K562 (cell line): ENCODE measurements around the gene METTL25. TPM values are rescaled to one million over a fixed set of nuclear protein-coding genes. Genes with fewer than 3 reads are reported as not detected.

Experiments used
- ATAC-seq: fragments of 200-7000 bp; cut with Tn5 transposase; 3 replicates; pipeline ENCODE4 v1.9.1; 2020; ENCODE audit warnings: moderate library complexity
- BruUV-seq: library from RNA; stranded (reverse); fragments of 400-500 nt; replicated peaks from 2 replicates; lab custom pipeline; 2021; lab: Mats Ljungman, UMichigan
- CTCF ChIA-PET: fragments of 300-600 bp; formaldehyde crosslinking; extraction: SDS; loops from one replicate; lab custom pipeline; 2021; ENCODE audit warnings: low intra/inter-chr PET ratio; lab: Yijun Ruan, JAX
- POLR2A ChIA-PET: fragments of 300-600, 350-650 bp; sonication (Branson Sonifier 250); formaldehyde crosslinking; extraction: SDS; loops from one replicate; lab custom pipeline; 2021; ENCODE audit warnings: antibody characterized with exemption, inconsistent platforms; lab: Yijun Ruan, JAX
- DNase-seq, 4 experiments: peaks; one replicate each; pipeline versions ENCODE4 v3.0.0 to v3.0.0-alpha.2; 2011 to 2018; ENCODE audit warnings: low spot score in 3 of 4, mixed read lengths in 3 of 4; ENCODE audit errors: extremely low read depth in 1 of 4
- FAIRE-seq: peaks from 2 replicates; lab custom pipeline; 2011; peaks lifted over from hg19 to GRCh38; lab: Jason Lieb, UNC
- H2AFZ ChIP-seq: 2 replicates; pipeline ENCODE4 v1.6.0; 2011; ENCODE audit warnings: low read depth, low read length, control low read depth, inconsistent platforms
- H3K27ac ChIP-seq: fragments of 200-600 bp; 3 replicates; pipeline ENCODE4 v1.8.0; 2011; ENCODE audit warnings: low read depth, mild to moderate bottlenecking, control low read depth, inconsistent platforms, low read length, moderate library complexity, mixed read lengths; ENCODE audit errors: extremely low read depth
- H3K27me3 ChIP-seq, 2 experiments: fragments of 300-600 bp in 1 of 2; 2 replicates in 1 of 2; 3 replicates in 1 of 2; pipeline versions ENCODE4 v1.6.0 to v1.8.0; 2011; ENCODE audit warnings: inconsistent platforms in 2 of 2, low read length in 2 of 2, mild to moderate bottlenecking in 1 of 2, mixed read lengths in 1 of 2, moderate library complexity in 1 of 2; ENCODE audit not compliant: control insufficient read depth in 2 of 2, insufficient read depth in 2 of 2
- H3K36me3 ChIP-seq: fragments of 300-600 bp; 3 replicates; pipeline ENCODE4 v1.8.0; 2011; ENCODE audit warnings: mild to moderate bottlenecking, low read length, inconsistent platforms; ENCODE audit not compliant: control insufficient read depth, insufficient read depth
- H3K4me1 ChIP-seq, 2 experiments: fragments of 200-600 bp in 1 of 2; replicated peaks in 1 of 2; 2 replicates in 1 of 2; 3 replicates in 1 of 2; pipeline versions ENCODE4 v1.5.1 to v1.8.0; 2011; ENCODE audit warnings: inconsistent platforms in 2 of 2, low read length in 2 of 2, mild to moderate bottlenecking in 1 of 2, mixed read lengths in 1 of 2, moderate library complexity in 1 of 2; ENCODE audit not compliant: control insufficient read depth in 2 of 2, insufficient read depth in 2 of 2
- H3K4me2 ChIP-seq: 2 replicates; pipeline ENCODE4 v1.6.1; 2011; ENCODE audit warnings: low read length, control low read depth, inconsistent platforms, mixed read lengths; ENCODE audit not compliant: insufficient read depth
- H3K4me3 ChIP-seq: fragments of 200-600 bp; sonication (generic), shearing (Covaris generic); 2 replicates; pipeline ENCODE4 v1.5.1; 2016; ENCODE audit warnings: control low read depth, inconsistent platforms
- H3K79me2 ChIP-seq: fragments of 200-600 bp; 3 replicates; pipeline ENCODE4 v1.8.0; 2011; ENCODE audit warnings: low read length, inconsistent platforms; ENCODE audit not compliant: control insufficient read depth, insufficient read depth
- H3K9ac ChIP-seq, 2 experiments: 2 replicates each; pipeline versions ENCODE4 v1.6.0 to v1.6.1; 2011; ENCODE audit warnings: low read depth in 2 of 2, low read length in 2 of 2, control low read depth in 1 of 2, inconsistent platforms in 1 of 2, mild to moderate bottlenecking in 1 of 2, mixed read lengths in 1 of 2; ENCODE audit not compliant: insufficient read depth in 1 of 2
- H3K9me1 ChIP-seq: one replicate; pipeline ENCODE4 v1.6.0; 2011; ENCODE audit warnings: inconsistent platforms, mild to moderate bottlenecking, low read length, moderate library complexity; ENCODE audit not compliant: control insufficient read depth, insufficient read depth
- H3K9me3 ChIP-seq: replicated peaks from 2 replicates; pipeline ENCODE4 v1.5.1; 2011; ENCODE audit warnings: low read depth, low read length, inconsistent platforms; ENCODE audit not compliant: control insufficient read depth, insufficient read depth
- H4K20me1 ChIP-seq: replicated peaks from 2 replicates; pipeline ENCODE4 v1.6.1; 2011; ENCODE audit warnings: low read length, inconsistent platforms, mixed read lengths; ENCODE audit not compliant: control insufficient read depth, insufficient read depth
- CEBPZ ChIP-seq: fragments of 150-350 bp; IDR thresholded peaks from 2 replicates; pipeline ENCODE4 v1.6.1; 2014; ENCODE audit warnings: low read depth, mild to moderate bottlenecking, low read length, borderline replicate concordance
- FOSL1 ChIP-seq: fragments of 200-800 bp; sonication (Bioruptor generic); conservative IDR thresholded peaks from 2 replicates; pipeline ENCODE4 v1.6.1; 2016; ENCODE audit warnings: missing genetic modification characterization, missing compliant biosample characterization
- HBP1 ChIP-seq: fragments of 450-650 bp; formaldehyde crosslinking; IDR thresholded peaks from 2 replicates; pipeline ENCODE4 v1.4.0; 2022; ENCODE audit warnings: missing genetic modification characterization
- JUND ChIP-seq, 2 experiments: IDR thresholded peaks; 2 replicates in 1 of 2; 3 replicates in 1 of 2; pipeline ENCODE4 v1.6.1; 2011; ENCODE audit warnings: borderline replicate concordance in 2 of 2, low read depth in 2 of 2, low read length in 2 of 2, improper control_type of control experiment in 1 of 2, missing biosample characterization in 1 of 2, missing genetic modification characterization in 1 of 2, missing genetic modification reagents in 1 of 2
- KAT7 ChIP-seq: sonication (generic); formaldehyde crosslinking; IDR thresholded peaks from 2 replicates; pipeline ENCODE4 v1.8.0; 2022; ENCODE audit warnings: missing genetic modification reagents, mild to moderate bottlenecking, borderline replicate concordance
- TCF7L2 ChIP-seq: fragments of 150-350 bp; IDR thresholded peaks from 2 replicates; pipeline ENCODE4 v1.6.1; 2016; ENCODE audit warnings: low read depth, mild to moderate bottlenecking, low read length, moderate library complexity
- TGIF2 ChIP-seq: sonication (generic); formaldehyde crosslinking; IDR thresholded peaks from 2 replicates; pipeline ENCODE4 v1.8.1; 2022; ENCODE audit warnings: mild to moderate bottlenecking, missing genetic modification reagents, moderate library complexity
- WHSC1 ChIP-seq: IDR thresholded peaks from one replicate; pipeline ENCODE4 v1.6.1; 2012; ENCODE audit warnings: low read length, control low read depth, inconsistent platforms
- ZNF518B ChIP-seq: fragments of 250-450 bp; sonication (Bioruptor Pico); IDR thresholded peaks from 2 replicates; pipeline ENCODE4 v1.5.0; 2021; ENCODE audit warnings: mild to moderate bottlenecking, moderate library complexity
- ZNF830 ChIP-seq: fragments of 250-450 bp; sonication (Bioruptor Pico); IDR thresholded peaks from 2 replicates; pipeline ENCODE4 v1.5.0; 2021; ENCODE audit warnings: mild to moderate bottlenecking
- WGBS: fragments of 100-300 bp; shearing (Covaris generic); methylation state at CpG from one replicate; pipeline ENCODE4 v1.1.6; 2016; ENCODE audit warnings: low coverage, mixed read lengths; ENCODE audit not compliant: insufficient coverage; ENCODE audit errors: missing lambda C conversion rate; 5-methylcytosine and 5-hydroxymethylcytosine counted together
- in situ Hi-C: fragments of 300-500 bp; cut with MboI; formaldehyde crosslinking; loops from 4 replicates; pipeline ENCODE4 v1.15.0; 2018; ENCODE audit warnings: inconsistent platforms, mixed read lengths
- intact Hi-C: fragments of 100-400 bp; cut with micrococcal nuclease; formaldehyde crosslinking; loops from 2 replicates; pipeline ENCODE4 v1.14.2; 2022
- polyA plus RNA-seq, 8 experiments: library from polyadenylated mRNA; depleted of rRNA in 4 of 8; stranded (reverse) in 5 of 8; unstranded in 3 of 8; fragments of >200 nt; fragmentation: Nextera tagmentation in 2 of 8; fragmentation: Illumina TruSeq in 1 of 8; extraction: Ambion mirVana in 2 of 8; extraction: Trizol in 1 of 8; gene quantifications; 2 replicates each; pipeline versions ENCODE4 v1.2.1 to v1.2.3, GENCODE V29; 2011 to 2014; ENCODE audit warnings: inconsistent platforms in 1 of 8, missing spikeins in 1 of 8
- total RNA-seq, 7 experiments: library from RNA; depleted of rRNA in 6 of 7; stranded (reverse); fragments of >200 nt in 6 of 7; fragmentation: Illumina TruSeq in 2 of 7; extraction: Trizol in 2 of 7; gene quantifications; 2 replicates each; pipeline versions ENCODE4 v1.2.1 to v1.2.3, GENCODE V29; 2011 to 2021; ENCODE audit warnings: low replicate concordance in 1 of 7

Gene METTL25
- total and polyA plus RNA-seq, 9 of the 15 experiments (the other 6 are each of a cell fraction or from before 2014, with no cell fraction given), result 0.50 to 2.4 (median 1.9) TPM

GRCh38 chr12:82406651-82407050 lies 48.3 kb downstream of the METTL25 start:
- H3K9ac ChIP-seq, result no peak overlapping the region
- H4K20me1 ChIP-seq, result no peaks in the 10 kb centered on the region
- intact Hi-C loops, result no loop called here
- no peaks in the 10 kb centered on the region for H3K9me1 ChIP-seq
- no peak overlapping the region for H3K27ac ChIP-seq
- no peak overlapping the region for H3K4me3 ChIP-seq
- no peak for ATAC-seq
- no peak for FAIRE-seq
- no peaks in the 10 kb centered on the region for H3K36me3 ChIP-seq
- H3K4me1 ChIP-seq, result no peaks in the 10 kb centered on the region
- POLR2A ChIA-PET, result no interaction called here
- CTCF ChIA-PET, result no interaction called here
- no TSS peak for BruUV-seq
- H3K4me2 ChIP-seq, result no peak overlapping the region
- TF ChIP-seq TGIF2 (CRISPR knock-in tag), result no peak
- TF ChIP-seq HBP1 (CRISPR knock-in tag), result no peak
- no peak for TF ChIP-seq TCF7L2
- TF ChIP-seq FOSL1, result no peak
- no peak for TF ChIP-seq CEBPZ
- no peak for TF ChIP-seq KAT7 (CRISPR knock-in tag)
- TF ChIP-seq ZNF830 (CRISPR knock-in tag), result no peak
- no peak for TF ChIP-seq JUND (IDR thresholded peaks at IDR 0.05; ENCODE audit: borderline replicate concordance, low read depth, low read length)
- TF ChIP-seq JUND (tag; IDR thresholded peaks at IDR 0.05; ENCODE audit: borderline replicate concordance, low read depth, low read length), result no peak
- no peak for TF ChIP-seq WHSC1
- TF ChIP-seq ZNF518B (CRISPR knock-in tag), result no peak
- WGBS, result 0% methylated on average over 1 of the region's 1 CpG
- H3K27me3 ChIP-seq, result no peaks in the 10 kb centered on the region
- H3K9me3 ChIP-seq, result no peaks in the 10 kb centered on the region; the same call in 1 of the 2 replicates
- DNase-seq, result no peak
- H3K79me2 ChIP-seq, result no peaks in the 10 kb centered on the region
- in situ Hi-C loops, result no loop called here
- no peak overlapping the region for H2AFZ ChIP-seq
